ENCODE results near the gene P4HB. TPM values are rescaled to one million over a fixed set of nuclear protein-coding genes. Genes with fewer than 3 reads are reported as not detected.

Gene P4HB
- total RNA-seq, 1 experiment from 2014 or later, result 175 TPM

GRCh38 chr17:81888988-81889595 is 28.8 kb upstream of the P4HB start:
- Histone ChIP-seq H3K4me2 (ENCODE audit: low read depth, low read length, poor library complexity, severe bottlenecking) (peak overlapping the region; percentile 92), H3K27ac (ENCODE audit: low read length) (no peak overlapping the region), H3K9me3 (ENCODE audit: low read length) (no peaks in the 10 kb centered on the region), H3K4me3 (ENCODE audit: low read length) (no peak overlapping the region), H3K9ac (ENCODE audit: low read length) (0 out of 2 replicates have a peak overlapping the region, but pooled peaks have one; percentile 83), H4K20me1 (ENCODE audit: insufficient read depth, low read depth, low read length) (peaks cover 33% of the 10 kb centered on the region), H3K36me3 (ENCODE audit: insufficient read depth, low read length) (peaks cover 53% of the 10 kb centered on the region), H3K9me2 (replicated peaks; ENCODE audit: insufficient read depth, low read length) (no peaks in the 10 kb centered on the region), H3K4me1 (ENCODE audit: low read length) (peaks cover 20% of the 10 kb centered on the region), H2AFZ (ENCODE audit: low read length) (no peak overlapping the region), H3K79me2 (ENCODE audit: low read length) (peaks cover 62% of the 10 kb centered on the region), H3K27me3 (ENCODE audit: low read length) (no peaks in the 10 kb centered on the region)
- DNase-seq, result no peak

- H3K79me2 ChIP-seq (ENCODE audit: low read length), result peaks cover 59% of the 10 kb centered on the region
- no peaks in the 10 kb centered on the region for H3K27me3 ChIP-seq (ENCODE audit: low read length)
Observed at GRCh38 chr17:81888105-81888987, 28.0 kb upstream of the P4HB start.

GRCh38 chr17:81885869-81886548 is 25.7 kb upstream of the P4HB start:
- Histone ChIP-seq H3K9ac (ENCODE audit: low read length) (no peak overlapping the region), H2AFZ (ENCODE audit: low read length) (no peak overlapping the region), H3K27me3 (ENCODE audit: low read length) (no peaks in the 10 kb centered on the region), H4K20me1 (ENCODE audit: insufficient read depth, low read depth, low read length) (peaks cover 33% of the 10 kb centered on the region), H3K79me2 (ENCODE audit: low read length) (peaks cover 49% of the 10 kb centered on the region), H3K4me2 (ENCODE audit: low read depth, low read length, poor library complexity, severe bottlenecking) (no peak overlapping the region), H3K9me2 (replicated peaks; ENCODE audit: insufficient read depth, low read length) (no peaks in the 10 kb centered on the region), H3K9me3 (ENCODE audit: low read length) (no peaks in the 10 kb centered on the region), H3K4me3 (ENCODE audit: low read length) (no peak overlapping the region), H3K27ac (ENCODE audit: low read length) (no peak overlapping the region), H3K4me1 (ENCODE audit: low read length) (peaks cover 10% of the 10 kb centered on the region), H3K36me3 (ENCODE audit: insufficient read depth, low read length) (peaks cover 64% of the 10 kb centered on the region)
- no peak for DNase-seq

More at GRCh38 chr17:81888105-81888987, 28.0 kb upstream of the P4HB start:
- DNase-seq, result no peak
- H4K20me1 ChIP-seq (ENCODE audit: insufficient read depth, low read depth, low read length), result peaks cover 33% of the 10 kb centered on the region
- H3K9me3 ChIP-seq (ENCODE audit: low read length), result no peaks in the 10 kb centered on the region
- no peaks in the 10 kb centered on the region for H3K9me2 ChIP-seq (replicated peaks; ENCODE audit: insufficient read depth, low read length)
- H3K4me3 ChIP-seq (ENCODE audit: low read length), result no peak overlapping the region
- no peak overlapping the region for H3K9ac ChIP-seq (ENCODE audit: low read length)
- H3K27ac ChIP-seq (ENCODE audit: low read length), result no peak overlapping the region
- peaks cover 20% of the 10 kb centered on the region for H3K4me1 ChIP-seq (ENCODE audit: low read length)
- H3K4me2 ChIP-seq (ENCODE audit: low read depth, low read length, poor library complexity, severe bottlenecking), result no peak overlapping the region
- peaks cover 55% of the 10 kb centered on the region for H3K36me3 ChIP-seq (ENCODE audit: insufficient read depth, low read length)
- H2AFZ ChIP-seq (ENCODE audit: low read length), result no peak overlapping the region

GRCh38 chr17:81885454-81885853 is 25.1 kb upstream of the P4HB start:
- Histone ChIP-seq H3K79me2 (ENCODE audit: low read length) (peaks cover 43% of the 10 kb centered on the region), H2AFZ (ENCODE audit: low read length) (no peak overlapping the region), H3K4me1 (ENCODE audit: low read length) (peaks cover 10% of the 10 kb centered on the region), H4K20me1 (ENCODE audit: insufficient read depth, low read depth, low read length) (peaks cover 29% of the 10 kb centered on the region), H3K4me3 (ENCODE audit: low read length) (no peak overlapping the region), H3K27me3 (ENCODE audit: low read length) (no peaks in the 10 kb centered on the region), H3K36me3 (ENCODE audit: insufficient read depth, low read length) (peaks cover 65% of the 10 kb centered on the region), H3K9me2 (replicated peaks; ENCODE audit: insufficient read depth, low read length) (no peaks in the 10 kb centered on the region), H3K4me2 (ENCODE audit: low read depth, low read length, poor library complexity, severe bottlenecking) (no peak overlapping the region), H3K27ac (ENCODE audit: low read length) (no peak overlapping the region), H3K9ac (ENCODE audit: low read length) (no peak overlapping the region), H3K9me3 (ENCODE audit: low read length) (no peaks in the 10 kb centered on the region)
- DNase-seq, result no peak

- Histone ChIP-seq H3K9ac (ENCODE audit: low read length) (no peak overlapping the region), H3K79me2 (ENCODE audit: low read length) (peaks cover 38% of the 10 kb centered on the region), H3K36me3 (ENCODE audit: insufficient read depth, low read length) (peaks cover 61% of the 10 kb centered on the region), H3K27me3 (ENCODE audit: low read length) (no peaks in the 10 kb centered on the region), H3K4me1 (ENCODE audit: low read length) (peaks cover 5% of the 10 kb centered on the region), H3K27ac (ENCODE audit: low read length) (no peak overlapping the region), H4K20me1 (ENCODE audit: insufficient read depth, low read depth, low read length) (peaks cover 25% of the 10 kb centered on the region), H3K9me3 (ENCODE audit: low read length) (no peaks in the 10 kb centered on the region), H3K4me3 (ENCODE audit: low read length) (no peak overlapping the region), H3K4me2 (ENCODE audit: low read depth, low read length, poor library complexity, severe bottlenecking) (no peak overlapping the region), H3K9me2 (replicated peaks; ENCODE audit: insufficient read depth, low read length) (no peaks in the 10 kb centered on the region), H2AFZ (ENCODE audit: low read length) (no peak overlapping the region)
- DNase-seq, result no peak
Observed at GRCh38 chr17:81884968-81885367, 24.6 kb upstream of the P4HB start.

GRCh38 chr17:81884520-81884919 is 24.2 kb upstream of the P4HB start:
- no peaks in the 10 kb centered on the region for H3K9me3 ChIP-seq (ENCODE audit: low read length)
- no peak overlapping the region for H3K4me2 ChIP-seq (ENCODE audit: low read depth, low read length, poor library complexity, severe bottlenecking)
- DNase-seq, result no peak
- no peak overlapping the region for H3K4me3 ChIP-seq (ENCODE audit: low read length)
- peaks cover 20% of the 10 kb centered on the region for H4K20me1 ChIP-seq (ENCODE audit: insufficient read depth, low read depth, low read length)
- H3K9ac ChIP-seq (ENCODE audit: low read length), result no peak overlapping the region
- H3K27me3 ChIP-seq (ENCODE audit: low read length), result no peaks in the 10 kb centered on the region
- no peak overlapping the region for H3K27ac ChIP-seq (ENCODE audit: low read length)
- H3K9me2 ChIP-seq (replicated peaks; ENCODE audit: insufficient read depth, low read length), result no peaks in the 10 kb centered on the region
- H3K36me3 ChIP-seq (ENCODE audit: insufficient read depth, low read length), result peaks cover 57% of the 10 kb centered on the region
- H3K79me2 ChIP-seq (ENCODE audit: low read length), result peaks cover 34% of the 10 kb centered on the region
- H3K4me1 ChIP-seq (ENCODE audit: low read length), result peaks cover under 1% of the 10 kb centered on the region
- H2AFZ ChIP-seq (ENCODE audit: low read length), result no peak overlapping the region

GRCh38 chr17:81879121-81879520 is 18.8 kb upstream of the P4HB start:
- Histone ChIP-seq H3K27me3 (ENCODE audit: low read length) (no peaks in the 10 kb centered on the region), H3K4me3 (ENCODE audit: low read length) (no peak overlapping the region), H3K79me2 (ENCODE audit: low read length) (no peaks in the 10 kb centered on the region), H3K27ac (ENCODE audit: low read length) (no peak overlapping the region), H3K4me2 (ENCODE audit: low read depth, low read length, poor library complexity, severe bottlenecking) (no peak overlapping the region), H2AFZ (ENCODE audit: low read length) (no peak overlapping the region), H3K9me3 (ENCODE audit: low read length) (no peaks in the 10 kb centered on the region), H3K4me1 (ENCODE audit: low read length) (no peaks in the 10 kb centered on the region), H3K36me3 (ENCODE audit: insufficient read depth, low read length) (peaks cover 26% of the 10 kb centered on the region; the same call in 1 of the 2 replicates), H3K9ac (ENCODE audit: low read length) (no peak overlapping the region), H4K20me1 (ENCODE audit: insufficient read depth, low read depth, low read length) (no peaks in the 10 kb centered on the region), H3K9me2 (replicated peaks; ENCODE audit: insufficient read depth, low read length) (no peaks in the 10 kb centered on the region)
- no peak for DNase-seq

GRCh38 chr17:81878294-81878693 is 18.0 kb upstream of the P4HB start:
- H3K4me3 ChIP-seq (ENCODE audit: low read length), result no peak overlapping the region
- no peaks in the 10 kb centered on the region for H4K20me1 ChIP-seq (ENCODE audit: insufficient read depth, low read depth, low read length)
- H3K9me2 ChIP-seq (replicated peaks; ENCODE audit: insufficient read depth, low read length), result no peaks in the 10 kb centered on the region
- no peak overlapping the region for H3K4me2 ChIP-seq (ENCODE audit: low read depth, low read length, poor library complexity, severe bottlenecking)
- H3K9ac ChIP-seq (ENCODE audit: low read length), result no peak overlapping the region
- no peaks in the 10 kb centered on the region for H3K79me2 ChIP-seq (ENCODE audit: low read length)
- no peaks in the 10 kb centered on the region for H3K9me3 ChIP-seq (ENCODE audit: low read length)
- no peaks in the 10 kb centered on the region for H3K27me3 ChIP-seq (ENCODE audit: low read length)
- no peak overlapping the region for H3K27ac ChIP-seq (ENCODE audit: low read length)
- H3K36me3 ChIP-seq (ENCODE audit: insufficient read depth, low read length), result peaks cover 23% of the 10 kb centered on the region; the same call in 1 of the 2 replicates
- H3K4me1 ChIP-seq (ENCODE audit: low read length), result peaks cover 6% of the 10 kb centered on the region
- no peak for DNase-seq
- no peak overlapping the region for H2AFZ ChIP-seq (ENCODE audit: low read length)
